Activated naive CD4-positive, alpha-beta T cell treated with anti-CD3 and anti-CD28 coated beads, Interleukin-2, amount 50 U/mL, for 24 hours (primary cell): ENCODE data around the gene PTPRG.

Experiments
- H3K27ac Mint-ChIP-seq: one replicate; pipeline ENCODE4 v1.8.0; 2021; ENCODE audit warnings: mild to moderate bottlenecking, mixed read lengths
- H3K27me3 Mint-ChIP-seq: one replicate; pipeline ENCODE4 v1.8.0; 2021; ENCODE audit warnings: mixed read lengths
- H3K36me3 Mint-ChIP-seq: one replicate; pipeline ENCODE4 v1.8.0; 2021; ENCODE audit warnings: mixed read lengths
- H3K4me1 Mint-ChIP-seq: one replicate; pipeline ENCODE4 v1.8.0; 2021; ENCODE audit warnings: mixed read lengths
- H3K4me3 Mint-ChIP-seq: one replicate; pipeline ENCODE4 v1.8.0; 2021; ENCODE audit warnings: mild to moderate bottlenecking, mixed read lengths
- H3K9me3 Mint-ChIP-seq: one replicate; pipeline ENCODE4 v1.8.0; 2021; ENCODE audit warnings: mixed read lengths

PTPRG gene

GRCh38 chr3:62167566-62168262 is 606.3 kb downstream of the PTPRG start:
- Mint-ChIP-seq H3K27me3 (peaks cover 5% of the 10 kb centered on the region), H3K4me3 (no peak overlapping the region), H3K9me3 (peaks cover 5% of the 10 kb centered on the region), H3K4me1 (no peaks in the 10 kb centered on the region), H3K36me3 (no peaks in the 10 kb centered on the region), H3K27ac (no peak overlapping the region)

- Mint-ChIP-seq H3K9me3 (peaks cover 5% of the 10 kb centered on the region), H3K4me3 (no peak overlapping the region), H3K4me1 (no peaks in the 10 kb centered on the region), H3K27me3 (peaks cover 5% of the 10 kb centered on the region), H3K36me3 (no peaks in the 10 kb centered on the region), H3K27ac (no peak overlapping the region)
Observed at GRCh38 chr3:62168356-62168755, 607.0 kb downstream of the PTPRG start.

- no peak overlapping the region for H3K4me3 Mint-ChIP-seq
- H3K36me3 Mint-ChIP-seq = no peaks in the 10 kb centered on the region
- peaks cover 5% of the 10 kb centered on the region for H3K9me3 Mint-ChIP-seq
- H3K4me1 Mint-ChIP-seq = no peaks in the 10 kb centered on the region
- no peak overlapping the region for H3K27ac Mint-ChIP-seq
- H3K27me3 Mint-ChIP-seq = peaks cover 5% of the 10 kb centered on the region
Observed at GRCh38 chr3:62169906-62170660, 608.7 kb downstream of the PTPRG start.

- H3K9me3 Mint-ChIP-seq = peaks cover 5% of the 10 kb centered on the region
- no peak overlapping the region for H3K4me3 Mint-ChIP-seq
- H3K36me3 Mint-ChIP-seq = no peaks in the 10 kb centered on the region
- H3K4me1 Mint-ChIP-seq = no peaks in the 10 kb centered on the region
- H3K27ac Mint-ChIP-seq = no peak overlapping the region
- H3K27me3 Mint-ChIP-seq = peaks cover 5% of the 10 kb centered on the region
Observed at GRCh38 chr3:62171789-62172188, 610.4 kb downstream of the PTPRG start.

- H3K9me3 Mint-ChIP-seq = peaks cover 5% of the 10 kb centered on the region
- peaks cover 5% of the 10 kb centered on the region for H3K27me3 Mint-ChIP-seq
- H3K4me1 Mint-ChIP-seq = no peaks in the 10 kb centered on the region
- no peaks in the 10 kb centered on the region for H3K36me3 Mint-ChIP-seq
- H3K4me3 Mint-ChIP-seq = no peak overlapping the region
- H3K27ac Mint-ChIP-seq = no peak overlapping the region
Observed at GRCh38 chr3:62172199-62172598, 610.8 kb downstream of the PTPRG start.

GRCh38 chr3:62173939-62174515 is 612.7 kb downstream of the PTPRG start:
- Mint-ChIP-seq H3K4me3 (no peak overlapping the region), H3K27me3 (peaks cover 2% of the 10 kb centered on the region), H3K27ac (no peak overlapping the region), H3K9me3 (peaks cover 5% of the 10 kb centered on the region), H3K36me3 (no peaks in the 10 kb centered on the region), H3K4me1 (no peaks in the 10 kb centered on the region)

- Mint-ChIP-seq H3K4me3 (no peak overlapping the region), H3K36me3 (no peaks in the 10 kb centered on the region)
Observed at GRCh38 chr3:62175161-62175560, 613.8 kb downstream of the PTPRG start.

GRCh38 chr3:62178032-62178431 is 616.7 kb downstream of the PTPRG start:
- no peaks in the 10 kb centered on the region for H3K9me3 Mint-ChIP-seq
- no peak overlapping the region for H3K27ac Mint-ChIP-seq
- no peaks in the 10 kb centered on the region for H3K4me1 Mint-ChIP-seq
- H3K36me3 Mint-ChIP-seq = no peaks in the 10 kb centered on the region
- H3K4me3 Mint-ChIP-seq = no peak overlapping the region
- no peaks in the 10 kb centered on the region for H3K27me3 Mint-ChIP-seq

More at GRCh38 chr3:62175161-62175560, 613.8 kb downstream of the PTPRG start:
- no peaks in the 10 kb centered on the region for H3K4me1 Mint-ChIP-seq
- H3K27me3 Mint-ChIP-seq = peaks cover 2% of the 10 kb centered on the region
- peaks cover 5% of the 10 kb centered on the region for H3K9me3 Mint-ChIP-seq
- H3K27ac Mint-ChIP-seq = no peak overlapping the region

GRCh38 chr3:62178739-62179600 is 617.6 kb downstream of the PTPRG start:
- Mint-ChIP-seq H3K27me3 (no peaks in the 10 kb centered on the region), H3K27ac (no peak overlapping the region), H3K9me3 (no peaks in the 10 kb centered on the region), H3K36me3 (no peaks in the 10 kb centered on the region), H3K4me1 (no peaks in the 10 kb centered on the region), H3K4me3 (no peak overlapping the region)

- Mint-ChIP-seq H3K9me3 (no peaks in the 10 kb centered on the region), H3K4me1 (no peaks in the 10 kb centered on the region), H3K4me3 (no peak overlapping the region), H3K27ac (no peak overlapping the region), H3K27me3 (no peaks in the 10 kb centered on the region), H3K36me3 (no peaks in the 10 kb centered on the region)
Observed at GRCh38 chr3:62180514-62180913, 619.1 kb downstream of the PTPRG start.

- Mint-ChIP-seq H3K27ac (no peak overlapping the region), H3K9me3 (no peaks in the 10 kb centered on the region), H3K4me1 (no peaks in the 10 kb centered on the region), H3K4me3 (no peak overlapping the region), H3K36me3 (no peaks in the 10 kb centered on the region), H3K27me3 (no peaks in the 10 kb centered on the region)
Observed at GRCh38 chr3:62183087-62183486, 621.7 kb downstream of the PTPRG start.

- Mint-ChIP-seq H3K4me1 (peaks cover 5% of the 10 kb centered on the region), H3K9me3 (no peaks in the 10 kb centered on the region)
Observed at GRCh38 chr3:62183969-62184368, 622.6 kb downstream of the PTPRG start.

GRCh38 chr3:62184559-62184958 is 623.2 kb downstream of the PTPRG start:
- Mint-ChIP-seq H3K9me3 (no peaks in the 10 kb centered on the region), H3K27me3 (peaks cover 1% of the 10 kb centered on the region), H3K36me3 (no peaks in the 10 kb centered on the region), H3K4me3 (no peak overlapping the region), H3K4me1 (peaks cover 5% of the 10 kb centered on the region), H3K27ac (no peak overlapping the region)

More at GRCh38 chr3:62183969-62184368, 622.6 kb downstream of the PTPRG start:
- Mint-ChIP-seq H3K4me3 (no peak overlapping the region), H3K36me3 (no peaks in the 10 kb centered on the region), H3K27me3 (no peaks in the 10 kb centered on the region), H3K27ac (no peak overlapping the region)

GRCh38 chr3:62187022-62187431 is 625.7 kb downstream of the PTPRG start:
- H3K27me3 Mint-ChIP-seq = peaks cover 3% of the 10 kb centered on the region
- no peak overlapping the region for H3K4me3 Mint-ChIP-seq
- no peak overlapping the region for H3K27ac Mint-ChIP-seq
- peaks cover 5% of the 10 kb centered on the region for H3K4me1 Mint-ChIP-seq
- H3K9me3 Mint-ChIP-seq = no peaks in the 10 kb centered on the region
- no peaks in the 10 kb centered on the region for H3K36me3 Mint-ChIP-seq

GRCh38 chr3:62188681-62189375 is 627.5 kb downstream of the PTPRG start:
- Mint-ChIP-seq H3K4me3 (no peak overlapping the region), H3K27me3 (peaks cover 3% of the 10 kb centered on the region), H3K27ac (no peak overlapping the region), H3K9me3 (no peaks in the 10 kb centered on the region), H3K4me1 (peaks cover 5% of the 10 kb centered on the region), H3K36me3 (no peaks in the 10 kb centered on the region)
